ENCODE measurements around the gene MTG2.
A peak's percentile ranks its signal among the peaks of the same experiment; 100 is the strongest.

MTG2 gene

DNA sequence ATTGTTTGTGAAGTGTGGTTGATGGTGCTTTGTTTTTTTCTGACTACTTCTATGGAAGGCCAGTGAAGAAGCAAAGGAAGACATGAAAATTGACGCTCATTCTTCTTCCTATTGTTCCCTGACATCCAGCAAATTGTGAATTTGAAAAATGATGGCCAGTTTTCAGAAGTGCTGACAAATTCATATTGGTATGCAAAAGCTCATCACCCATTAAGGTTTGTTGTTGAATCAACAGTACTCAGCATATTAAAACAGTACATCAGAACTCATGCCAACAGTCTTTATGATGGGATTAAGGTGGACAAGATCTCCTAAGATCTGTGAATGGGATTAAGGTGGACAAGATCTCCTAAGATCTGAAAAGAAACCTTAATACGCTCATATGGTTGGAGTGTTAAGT is 1.0 kb upstream of the MTG2 start:
- Histone ChIP-seq H3K27me3 (replicated peaks; ENCODE audit: control insufficient read depth, insufficient read depth, low read length, poor library complexity, severe bottlenecking) (no peaks in the 10 kb centered on the region), H3K27ac (ENCODE audit: insufficient read depth, low read length, poor library complexity, severe bottlenecking) (no peak overlapping the region), H3K36me3 (ENCODE audit: control insufficient read depth, insufficient read depth, low read length) (no peaks in the 10 kb centered on the region), H3K9me3 (ENCODE audit: control insufficient read depth, low read length) (no peaks in the 10 kb centered on the region), H3K4me1 (ENCODE audit: control insufficient read depth, insufficient read depth, low read length, poor library complexity, severe bottlenecking) (peaks cover 11% of the 10 kb centered on the region), H3K4me3 (ENCODE audit: insufficient read depth, low read depth, low read length, poor library complexity, severe bottlenecking) (peak overlapping the region; percentile 94)
- no peak for DNase-seq

- H3K9me3 ChIP-seq (ENCODE audit: control insufficient read depth, low read length), result no peaks in the 10 kb centered on the region
- peak overlapping the region; percentile 94 for H3K4me3 ChIP-seq (ENCODE audit: insufficient read depth, low read depth, low read length, poor library complexity, severe bottlenecking)
- H3K27me3 ChIP-seq (replicated peaks; ENCODE audit: control insufficient read depth, insufficient read depth, low read length, poor library complexity, severe bottlenecking), result no peaks in the 10 kb centered on the region
- peak overlapping the region; percentile 86 for H3K27ac ChIP-seq (ENCODE audit: insufficient read depth, low read length, poor library complexity, severe bottlenecking)
- no peak for DNase-seq
- peaks cover 11% of the 10 kb centered on the region for H3K4me1 ChIP-seq (ENCODE audit: control insufficient read depth, insufficient read depth, low read length, poor library complexity, severe bottlenecking)
- no peaks in the 10 kb centered on the region for H3K36me3 ChIP-seq (ENCODE audit: control insufficient read depth, insufficient read depth, low read length)
Measured at GRCh38 chr20:62183426-62184142, 756 bp downstream of the MTG2 start.

DNA sequence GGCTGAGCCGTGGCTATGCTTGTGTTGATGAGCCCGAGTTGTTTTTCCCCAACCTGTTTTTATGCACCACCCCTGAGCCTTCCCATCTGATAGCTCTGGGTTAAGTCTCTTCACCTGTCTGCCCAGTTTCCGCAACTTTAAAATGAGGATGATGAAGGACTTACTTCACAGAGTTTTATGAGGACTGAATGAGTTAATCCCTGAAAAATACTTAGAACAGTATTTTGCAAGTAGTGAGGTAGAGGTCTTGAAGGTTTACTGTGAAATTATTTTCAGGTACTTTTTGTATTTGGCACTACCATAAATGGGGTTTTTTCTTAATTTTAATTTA is 3.2 kb downstream of the MTG2 start:
- Histone ChIP-seq H3K27ac (ENCODE audit: insufficient read depth, low read length, poor library complexity, severe bottlenecking) (no peak overlapping the region), H3K4me3 (ENCODE audit: insufficient read depth, low read depth, low read length, poor library complexity, severe bottlenecking) (no peak overlapping the region), H3K36me3 (ENCODE audit: control insufficient read depth, insufficient read depth, low read length) (peaks cover 7% of the 10 kb centered on the region), H3K9me3 (ENCODE audit: control insufficient read depth, low read length) (no peaks in the 10 kb centered on the region), H3K4me1 (ENCODE audit: control insufficient read depth, insufficient read depth, low read length, poor library complexity, severe bottlenecking) (peaks cover 11% of the 10 kb centered on the region), H3K27me3 (replicated peaks; ENCODE audit: control insufficient read depth, insufficient read depth, low read length, poor library complexity, severe bottlenecking) (no peaks in the 10 kb centered on the region)
- no peak for DNase-seq

DNA sequence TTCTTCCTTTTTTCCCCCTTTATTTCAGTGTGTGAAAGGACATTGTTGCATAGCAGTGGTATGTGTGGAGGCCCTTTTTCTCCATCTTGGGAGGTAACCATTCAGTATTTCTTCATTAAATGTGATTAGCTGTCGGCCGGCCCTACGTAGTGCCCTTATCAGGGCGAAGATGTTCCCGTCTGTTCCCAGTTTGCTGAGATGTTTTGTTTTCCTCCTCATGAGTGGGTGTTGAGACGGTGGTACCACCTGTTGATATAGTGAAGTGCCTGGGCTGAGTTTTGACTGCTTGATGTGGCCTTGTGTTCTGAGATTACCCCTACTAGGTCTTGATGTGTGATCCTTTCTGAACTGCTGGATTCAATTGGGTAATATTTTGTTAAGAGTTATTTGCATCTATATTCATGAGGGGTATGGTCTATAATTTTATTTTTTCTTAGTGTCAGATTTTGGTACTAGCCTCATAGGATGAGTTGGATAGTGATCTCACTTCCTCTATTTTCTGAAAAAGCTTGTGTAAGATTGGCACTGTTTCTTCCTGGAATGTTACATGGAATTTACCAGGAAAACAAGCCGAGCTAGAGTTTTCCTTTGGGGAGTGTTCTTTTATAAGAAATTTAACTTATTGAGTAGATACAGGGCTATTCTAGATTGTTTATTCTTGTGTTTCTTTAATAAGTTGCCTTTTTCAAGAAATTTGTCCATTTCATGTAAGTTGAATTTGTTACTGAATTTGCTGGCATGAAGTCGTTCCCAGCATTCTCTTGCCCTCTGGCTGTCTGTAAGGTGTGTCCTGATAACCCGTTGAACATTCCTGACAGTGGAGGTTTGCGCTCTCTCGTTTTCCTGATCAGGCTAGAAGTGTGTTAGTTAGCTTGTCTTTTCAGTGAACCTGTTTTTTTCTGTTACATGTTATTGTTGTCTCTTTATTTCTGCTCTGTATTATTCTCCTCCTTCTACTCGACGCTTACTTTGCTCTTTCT is 4.3 kb downstream of the MTG2 start:
- Histone ChIP-seq H3K27me3 (replicated peaks; ENCODE audit: control insufficient read depth, insufficient read depth, low read length, poor library complexity, severe bottlenecking) (no peaks in the 10 kb centered on the region), H3K27ac (ENCODE audit: insufficient read depth, low read length, poor library complexity, severe bottlenecking) (no peak overlapping the region)
- no peak for DNase-seq

GRCh38 chr20:62190639-62191411 is 8.0 kb downstream of the MTG2 start:
- H3K4me1 ChIP-seq (ENCODE audit: control insufficient read depth, insufficient read depth, low read length, poor library complexity, severe bottlenecking), result no peaks in the 10 kb centered on the region
- peaks cover 17% of the 10 kb centered on the region for H3K36me3 ChIP-seq (ENCODE audit: control insufficient read depth, insufficient read depth, low read length)
- no peak overlapping the region for H3K27ac ChIP-seq (ENCODE audit: insufficient read depth, low read length, poor library complexity, severe bottlenecking)
- H3K9me3 ChIP-seq (ENCODE audit: control insufficient read depth, low read length), result no peaks in the 10 kb centered on the region
- no peaks in the 10 kb centered on the region for H3K27me3 ChIP-seq (replicated peaks; ENCODE audit: control insufficient read depth, insufficient read depth, low read length, poor library complexity, severe bottlenecking)
- H3K4me3 ChIP-seq (ENCODE audit: insufficient read depth, low read depth, low read length, poor library complexity, severe bottlenecking), result no peak overlapping the region
- no peak for DNase-seq

More for the DNA sequence above, 4.3 kb downstream of the MTG2 start:
- Histone ChIP-seq H3K4me3 (ENCODE audit: insufficient read depth, low read depth, low read length, poor library complexity, severe bottlenecking) (no peak overlapping the region), H3K9me3 (ENCODE audit: control insufficient read depth, low read length) (no peaks in the 10 kb centered on the region), H3K36me3 (ENCODE audit: control insufficient read depth, insufficient read depth, low read length) (peaks cover 7% of the 10 kb centered on the region), H3K4me1 (ENCODE audit: control insufficient read depth, insufficient read depth, low read length, poor library complexity, severe bottlenecking) (peaks cover 11% of the 10 kb centered on the region)

GRCh38 chr20:62191781-62192559 is 9.1 kb downstream of the MTG2 start:
- Histone ChIP-seq H3K4me1 (ENCODE audit: control insufficient read depth, insufficient read depth, low read length, poor library complexity, severe bottlenecking) (no peaks in the 10 kb centered on the region), H3K27ac (ENCODE audit: insufficient read depth, low read length, poor library complexity, severe bottlenecking) (no peak overlapping the region), H3K9me3 (ENCODE audit: control insufficient read depth, low read length) (no peaks in the 10 kb centered on the region), H3K4me3 (ENCODE audit: insufficient read depth, low read depth, low read length, poor library complexity, severe bottlenecking) (no peak overlapping the region), H3K36me3 (ENCODE audit: control insufficient read depth, insufficient read depth, low read length) (peaks cover 22% of the 10 kb centered on the region), H3K27me3 (replicated peaks; ENCODE audit: control insufficient read depth, insufficient read depth, low read length, poor library complexity, severe bottlenecking) (no peaks in the 10 kb centered on the region)
- DNase-seq, result no peak

DNA sequence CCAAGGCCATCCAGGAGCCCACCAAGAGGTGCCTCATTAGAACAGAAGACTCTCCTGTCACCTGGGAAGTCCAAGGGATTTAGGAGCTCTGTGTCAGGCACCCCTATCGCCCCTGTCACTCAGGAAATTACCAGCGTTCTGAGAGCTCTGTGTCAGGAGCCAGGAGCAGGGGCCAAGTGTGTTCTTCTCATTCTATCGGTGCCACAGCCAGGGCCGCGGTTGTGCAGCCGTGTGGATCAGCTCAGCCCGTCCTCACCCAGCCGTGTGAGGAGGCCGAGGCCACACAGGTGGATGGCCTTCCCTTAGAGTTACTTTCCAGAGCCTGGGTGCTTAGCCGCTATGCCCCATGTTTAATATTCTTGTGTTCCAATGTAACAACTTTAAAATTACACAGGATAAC is 9.8 kb downstream of the MTG2 start:
- Histone ChIP-seq H3K9me3 (ENCODE audit: control insufficient read depth, low read length) (no peaks in the 10 kb centered on the region), H3K27ac (ENCODE audit: insufficient read depth, low read length, poor library complexity, severe bottlenecking) (no peak overlapping the region), H3K27me3 (replicated peaks; ENCODE audit: control insufficient read depth, insufficient read depth, low read length, poor library complexity, severe bottlenecking) (no peaks in the 10 kb centered on the region), H3K36me3 (ENCODE audit: control insufficient read depth, insufficient read depth, low read length) (peaks cover 24% of the 10 kb centered on the region), H3K4me3 (ENCODE audit: insufficient read depth, low read depth, low read length, poor library complexity, severe bottlenecking) (no peak overlapping the region), H3K4me1 (ENCODE audit: control insufficient read depth, insufficient read depth, low read length, poor library complexity, severe bottlenecking) (no peaks in the 10 kb centered on the region)
- no peak for DNase-seq

- no peaks in the 10 kb centered on the region for H3K27me3 ChIP-seq (replicated peaks; ENCODE audit: control insufficient read depth, insufficient read depth, low read length, poor library complexity, severe bottlenecking)
- H3K9me3 ChIP-seq (ENCODE audit: control insufficient read depth, low read length), result no peaks in the 10 kb centered on the region
- no peak overlapping the region for H3K4me3 ChIP-seq (ENCODE audit: insufficient read depth, low read depth, low read length, poor library complexity, severe bottlenecking)
- no peak for DNase-seq
- H3K27ac ChIP-seq (ENCODE audit: insufficient read depth, low read length, poor library complexity, severe bottlenecking), result no peak overlapping the region
- peaks cover 31% of the 10 kb centered on the region for H3K36me3 ChIP-seq (ENCODE audit: control insufficient read depth, insufficient read depth, low read length)
- H3K4me1 ChIP-seq (ENCODE audit: control insufficient read depth, insufficient read depth, low read length, poor library complexity, severe bottlenecking), result no peaks in the 10 kb centered on the region
Measured at GRCh38 chr20:62193079-62194025, 10.5 kb downstream of the MTG2 start.

DNA sequence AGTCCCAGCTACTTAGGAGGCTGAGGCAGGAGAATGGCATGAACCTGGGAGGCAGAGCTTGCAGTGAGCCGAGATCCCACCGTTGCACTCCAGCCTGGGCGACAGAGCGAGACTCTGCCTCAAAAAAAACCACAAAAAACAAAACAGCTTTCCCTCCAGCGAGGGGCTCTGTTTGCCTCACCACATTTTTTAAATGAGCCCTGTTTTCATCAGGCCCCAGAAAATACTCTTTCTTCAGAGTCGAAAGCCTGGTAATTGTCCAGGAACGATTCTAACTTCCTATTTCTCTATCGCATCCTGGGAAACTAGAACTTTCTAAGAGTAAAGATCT is 12.2 kb downstream of the MTG2 start:
- no peak for DNase-seq
- Histone ChIP-seq H3K4me1 (ENCODE audit: control insufficient read depth, insufficient read depth, low read length, poor library complexity, severe bottlenecking) (no peaks in the 10 kb centered on the region), H3K4me3 (ENCODE audit: insufficient read depth, low read depth, low read length, poor library complexity, severe bottlenecking) (no peak overlapping the region), H3K27ac (ENCODE audit: insufficient read depth, low read length, poor library complexity, severe bottlenecking) (no peak overlapping the region), H3K9me3 (ENCODE audit: control insufficient read depth, low read length) (no peaks in the 10 kb centered on the region), H3K27me3 (replicated peaks; ENCODE audit: control insufficient read depth, insufficient read depth, low read length, poor library complexity, severe bottlenecking) (no peaks in the 10 kb centered on the region), H3K36me3 (ENCODE audit: control insufficient read depth, insufficient read depth, low read length) (peaks cover 32% of the 10 kb centered on the region)

Data from effector memory CD4-positive, alpha-beta T cell (primary cell).